WERI-Rb-1 (cell line): ENCODE results near the gene GGCX.

ENCODE experiments used
- DNase-seq: peaks from one replicate; pipeline ENCODE4 v3.0.0-alpha.2; 2020
- H3K27ac ChIP-seq: fragments of 250-450 bp; sonication (Bioruptor Pico); 2 replicates; pipeline ENCODE4 v1.5.1; 2020; ENCODE audit warnings: mild to moderate bottlenecking, moderate library complexity
- H3K27me3 ChIP-seq: fragments of 250-450 bp; sonication (Bioruptor Pico); 2 replicates; pipeline ENCODE4 v1.5.1; 2021; ENCODE audit warnings: mild to moderate bottlenecking, low read depth, moderate library complexity; ENCODE audit not compliant: insufficient read depth, severe bottlenecking
- H3K36me3 ChIP-seq: fragments of 250-450 bp; sonication (Bioruptor Pico); 2 replicates; pipeline ENCODE4 v1.5.1; 2020; ENCODE audit warnings: mild to moderate bottlenecking, moderate library complexity
- H3K4me3 ChIP-seq: 2 replicates; pipeline ENCODE4 v1.5.1; 2011; ENCODE audit warnings: low read depth, mild to moderate bottlenecking, control low read depth, low read length
- H3K9me3 ChIP-seq: fragments of 250-450 bp; sonication (Bioruptor Pico); 2 replicates; pipeline ENCODE4 v1.5.1; 2021; ENCODE audit warnings: mild to moderate bottlenecking, moderate library complexity; ENCODE audit not compliant: severe bottlenecking
- TF ChIP-seq, protein P1 (sequence below): IDR thresholded peaks from 2 replicates; pipeline ENCODE4 v1.5.1; 2011; ENCODE audit warnings: low read depth, mild to moderate bottlenecking, control low read depth, inconsistent platforms, low read length

The GGCX gene

DNA sequence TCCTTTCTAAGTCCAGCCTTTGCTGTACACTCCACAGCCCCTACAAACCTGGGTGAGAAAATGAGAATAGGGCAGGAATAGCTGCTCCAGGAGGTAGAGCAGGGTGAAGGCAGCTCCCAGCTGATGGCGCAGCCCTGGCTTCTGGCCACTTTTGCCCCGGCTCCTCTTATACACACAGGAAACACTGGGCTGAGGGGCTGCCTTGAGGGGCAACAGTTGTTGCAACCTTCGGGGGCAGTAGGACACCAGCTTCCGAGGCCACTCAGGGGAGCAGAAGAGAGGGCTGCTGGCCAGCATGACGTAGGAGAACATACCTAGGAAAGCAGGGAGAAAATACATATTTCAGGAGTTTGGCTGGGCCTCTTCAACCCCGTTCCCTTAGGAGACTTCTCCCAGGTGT is 8.1 kb downstream of the GGCX start:
- Histone ChIP-seq H3K27me3 (no peaks in the 10 kb centered on the region), H3K4me3 (no peak overlapping the region), H3K9me3 (no peaks in the 10 kb centered on the region), H3K27ac (no peak overlapping the region), H3K36me3 (peaks cover 55% of the 10 kb centered on the region)
- no peak for DNase-seq
- TF ChIP-seq, protein P1, sequence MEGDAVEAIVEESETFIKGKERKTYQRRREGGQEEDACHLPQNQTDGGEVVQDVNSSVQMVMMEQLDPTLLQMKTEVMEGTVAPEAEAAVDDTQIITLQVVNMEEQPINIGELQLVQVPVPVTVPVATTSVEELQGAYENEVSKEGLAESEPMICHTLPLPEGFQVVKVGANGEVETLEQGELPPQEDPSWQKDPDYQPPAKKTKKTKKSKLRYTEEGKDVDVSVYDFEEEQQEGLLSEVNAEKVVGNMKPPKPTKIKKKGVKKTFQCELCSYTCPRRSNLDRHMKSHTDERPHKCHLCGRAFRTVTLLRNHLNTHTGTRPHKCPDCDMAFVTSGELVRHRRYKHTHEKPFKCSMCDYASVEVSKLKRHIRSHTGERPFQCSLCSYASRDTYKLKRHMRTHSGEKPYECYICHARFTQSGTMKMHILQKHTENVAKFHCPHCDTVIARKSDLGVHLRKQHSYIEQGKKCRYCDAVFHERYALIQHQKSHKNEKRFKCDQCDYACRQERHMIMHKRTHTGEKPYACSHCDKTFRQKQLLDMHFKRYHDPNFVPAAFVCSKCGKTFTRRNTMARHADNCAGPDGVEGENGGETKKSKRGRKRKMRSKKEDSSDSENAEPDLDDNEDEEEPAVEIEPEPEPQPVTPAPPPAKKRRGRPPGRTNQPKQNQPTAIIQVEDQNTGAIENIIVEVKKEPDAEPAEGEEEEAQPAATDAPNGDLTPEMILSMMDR = no peak

DNA sequence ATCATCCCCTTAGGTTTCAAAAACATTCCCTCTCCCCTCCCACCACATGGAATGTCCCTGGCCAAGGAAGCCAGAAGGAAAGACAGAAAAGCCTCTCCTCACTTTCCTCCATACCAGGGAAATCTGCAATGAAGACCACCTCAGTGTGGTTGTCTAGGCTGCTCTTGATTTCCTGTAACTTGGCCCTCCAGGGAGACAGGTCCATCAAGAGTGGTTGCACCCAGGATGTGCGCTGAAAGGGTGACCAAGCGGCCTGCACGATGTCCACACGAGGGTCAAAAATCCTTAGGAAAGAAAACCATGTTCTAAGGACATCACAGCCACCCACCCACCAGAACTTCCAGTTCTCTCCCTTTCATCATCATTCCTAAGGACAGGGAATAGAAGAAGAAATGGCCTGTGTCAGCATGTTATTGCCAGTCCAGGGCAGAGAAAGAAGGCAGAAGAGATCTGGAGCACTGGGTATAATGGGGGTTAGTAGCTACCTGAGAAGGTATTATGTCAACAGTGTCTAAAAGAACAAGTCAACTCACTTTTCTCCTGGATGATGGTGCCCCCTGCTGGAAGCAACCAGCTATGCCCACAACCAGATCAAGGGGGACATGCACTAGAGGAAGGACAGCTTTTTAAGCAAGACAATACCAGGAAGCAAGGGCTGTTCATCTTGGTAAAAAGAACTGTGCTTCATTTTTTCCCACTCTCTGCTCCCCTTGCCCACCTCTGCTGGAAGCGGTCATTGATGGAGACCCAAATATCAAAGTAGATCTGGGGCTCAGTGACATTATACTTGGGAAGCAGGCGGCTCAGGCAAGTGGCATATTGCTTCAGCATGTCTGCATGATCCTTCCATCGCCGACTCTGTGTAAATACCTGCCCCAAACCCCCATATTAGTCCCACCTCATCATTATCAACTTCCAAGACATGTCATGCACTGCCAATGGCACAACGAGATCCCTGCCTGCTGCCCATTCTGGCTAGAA is 9.3 kb downstream of the GGCX start:
- Histone ChIP-seq H3K4me3 (no peak overlapping the region), H3K27ac (peak overlapping the region; percentile 38; the same call in 1 of the 2 replicates), H3K9me3 (no peaks in the 10 kb centered on the region), H3K36me3 (peaks cover 58% of the 10 kb centered on the region), H3K27me3 (no peaks in the 10 kb centered on the region)
- peak; percentile 87 for DNase-seq
- TF ChIP-seq, protein P1 = peak; percentile 87

DNA sequence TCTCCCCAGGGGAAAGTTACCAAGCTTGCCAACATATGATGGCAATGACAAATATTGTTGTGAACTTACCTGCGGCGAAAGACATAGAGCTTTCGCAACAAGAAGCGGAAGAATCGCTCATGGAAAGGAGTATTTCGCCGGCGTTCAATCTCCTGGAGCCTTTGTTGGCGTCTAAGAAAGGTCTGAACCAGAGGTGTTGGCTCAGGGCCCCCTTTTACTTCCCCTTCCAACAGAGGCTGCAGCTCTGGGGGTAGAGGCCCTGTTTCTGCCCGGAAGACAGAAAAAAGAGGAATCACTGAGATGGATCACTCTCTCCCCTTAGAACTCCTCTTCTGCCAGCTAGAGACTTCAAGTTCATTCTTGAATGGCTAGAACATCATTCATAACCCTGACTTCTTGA is 10.8 kb downstream of the GGCX start:
- Histone ChIP-seq H3K4me3 (no peak overlapping the region), H3K36me3 (peaks cover 67% of the 10 kb centered on the region), H3K9me3 (no peaks in the 10 kb centered on the region), H3K27ac (peak overlapping the region; percentile 20), H3K27me3 (no peaks in the 10 kb centered on the region)
- TF ChIP-seq, protein P1 = no peak
- no peak for DNase-seq

DNA sequence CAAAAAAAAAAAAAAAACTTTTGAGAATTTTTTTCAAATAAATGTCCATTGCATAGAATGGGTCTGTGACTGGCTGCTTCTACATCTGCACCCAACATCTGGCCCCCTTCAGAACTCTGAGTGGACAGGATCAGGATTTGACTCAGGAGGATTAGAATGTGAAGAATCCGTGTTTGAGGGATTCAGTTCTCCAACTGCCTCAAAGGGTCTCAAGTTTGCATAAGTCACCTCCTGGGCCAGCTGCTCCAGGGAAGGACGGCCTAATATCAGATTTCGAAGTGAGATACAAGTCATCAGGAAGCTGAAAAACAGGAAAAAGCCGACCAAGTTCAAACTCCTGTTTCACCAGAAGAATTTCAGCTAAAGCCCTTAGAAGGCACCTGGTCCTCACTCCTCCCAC is 11.5 kb downstream of the GGCX start:
- H3K27ac ChIP-seq = no peak overlapping the region; the same call in 1 of the 2 replicates
- H3K9me3 ChIP-seq = no peaks in the 10 kb centered on the region
- H3K27me3 ChIP-seq = no peaks in the 10 kb centered on the region
- peak; percentile 32 for DNase-seq
- TF ChIP-seq, protein P1 = no peak
- no peak overlapping the region for H3K4me3 ChIP-seq
- H3K36me3 ChIP-seq = peaks cover 68% of the 10 kb centered on the region

DNA sequence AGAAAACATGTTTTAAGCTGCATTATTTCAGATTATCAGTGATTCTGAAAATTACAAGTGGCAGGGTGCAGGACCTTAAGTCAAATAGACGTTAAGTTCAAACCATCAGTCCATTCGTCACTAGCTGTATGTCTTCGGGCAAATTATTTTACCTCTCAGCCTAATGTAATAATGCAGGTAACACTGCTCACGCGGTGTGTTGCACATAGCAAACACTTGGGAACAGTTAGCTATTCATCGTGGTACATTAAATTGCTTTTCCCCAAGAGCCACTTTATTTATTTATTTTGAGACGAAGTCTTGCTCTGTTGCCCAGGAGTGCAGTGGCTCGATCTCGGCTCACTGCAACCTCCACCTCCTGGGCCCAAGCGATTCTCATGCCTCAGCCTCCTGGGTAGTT is 12.2 kb downstream of the GGCX start:
- peaks cover 66% of the 10 kb centered on the region for H3K36me3 ChIP-seq
- no peaks in the 10 kb centered on the region for H3K27me3 ChIP-seq
- TF ChIP-seq, protein P1 = no peak
- DNase-seq = no peak
- H3K27ac ChIP-seq = peak overlapping the region; percentile 41
- no peak overlapping the region for H3K4me3 ChIP-seq
- no peaks in the 10 kb centered on the region for H3K9me3 ChIP-seq
